Ascending aorta (tissue), 2 donors: ENCODE measurements around the gene ARHGAP15. TPM values are rescaled to one million over a fixed set of nuclear protein-coding genes. Genes with fewer than 3 reads are reported as not detected.
A peak's percentile ranks its signal among the peaks of the same experiment; 100 is the strongest.

Experiments
- DNase-seq, 2 donors: peaks; one replicate each; pipeline ENCODE4 v3.0.0-alpha.2; 2019; ENCODE audit warnings: low spot score in 2 of 2
- H3K27ac ChIP-seq, 2 donors: fragments of 200-600 bp; sonication (generic); one replicate each; pipeline ENCODE4 v1.5.1; 2016 to 2017; ENCODE audit warnings: mild to moderate bottlenecking in 1 of 2
- H3K27me3 ChIP-seq: fragments of 200-600 bp; sonication (generic); one replicate; pipeline ENCODE4 v1.5.1; 2017
- H3K36me3 ChIP-seq, 2 donors: fragments of 200-600 bp; sonication (generic); one replicate each; pipeline ENCODE4 v1.5.1; 2016
- H3K4me1 ChIP-seq, 2 donors: fragments of 200-600 bp; sonication (generic); one replicate each; pipeline ENCODE4 v1.5.1; 2016 to 2017; ENCODE audit warnings: mild to moderate bottlenecking in 1 of 2
- H3K4me3 ChIP-seq, 2 donors: fragments of 200-600 bp; sonication (generic); one replicate each; pipeline ENCODE4 v1.5.1; 2016 to 2017; ENCODE audit warnings: mild to moderate bottlenecking in 1 of 2
- H3K9me3 ChIP-seq, 2 donors: fragments of 200-600 bp; sonication (generic); one replicate each; pipeline ENCODE4 v1.5.1; 2016
- intact Hi-C: fragments of 100-400 bp; cut with DNase I; formaldehyde crosslinking; loops from one replicate; pipeline ENCODE4 v1.15.1; 2023
- total RNA-seq: library from RNA; depleted of rRNA; stranded (reverse); fragments of >200 nt; gene quantifications from one replicate; pipeline ENCODE4 v1.1.0, GENCODE V29; 2016
- TF ChIP-seq, protein P1 (sequence below), 3 experiments: fragments of 200-600 bp in 2 of 3; fragments of 450-650 bp in 1 of 3; sonication (generic) in 2 of 3; IDR thresholded peaks; one replicate each; pipeline ENCODE4 v1.5.1; 2016 to 2019; ENCODE audit warnings: antibody characterized with exemption in 3 of 3, mild to moderate bottlenecking in 1 of 3, moderate library complexity in 1 of 3

ARHGAP15 gene
- total RNA-seq, 1 donor from 2014 or later, result 1.4 TPM

DNA sequence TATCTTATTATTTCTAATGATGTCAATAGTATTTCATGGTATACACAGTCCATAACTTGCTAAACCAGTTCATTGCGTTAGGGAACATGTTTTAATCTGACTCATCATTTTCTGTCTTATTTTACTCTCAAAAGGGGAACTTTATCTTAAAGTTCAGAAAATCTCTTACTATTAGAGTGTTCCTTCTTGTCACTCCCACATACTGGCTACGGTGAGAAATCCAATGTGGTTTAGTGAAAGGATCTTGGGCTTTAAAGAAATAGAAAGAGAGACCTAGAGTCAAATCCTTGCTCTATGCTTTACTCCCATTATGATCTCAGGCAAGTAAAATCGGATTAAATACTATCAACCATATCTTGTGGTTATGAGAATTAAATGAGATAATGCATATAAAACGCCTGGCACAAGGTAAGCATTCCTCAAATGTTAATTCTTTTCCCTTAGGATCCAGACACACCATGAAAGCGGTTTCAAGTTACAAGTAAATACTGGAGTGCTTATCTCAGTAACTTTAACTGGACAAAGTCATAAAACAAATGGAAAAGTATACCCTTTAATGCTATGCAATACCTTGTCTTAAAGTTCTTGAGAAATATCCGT, 576.0 kb downstream of the ARHGAP15 start:
- DNase-seq, result no peak

DNA sequence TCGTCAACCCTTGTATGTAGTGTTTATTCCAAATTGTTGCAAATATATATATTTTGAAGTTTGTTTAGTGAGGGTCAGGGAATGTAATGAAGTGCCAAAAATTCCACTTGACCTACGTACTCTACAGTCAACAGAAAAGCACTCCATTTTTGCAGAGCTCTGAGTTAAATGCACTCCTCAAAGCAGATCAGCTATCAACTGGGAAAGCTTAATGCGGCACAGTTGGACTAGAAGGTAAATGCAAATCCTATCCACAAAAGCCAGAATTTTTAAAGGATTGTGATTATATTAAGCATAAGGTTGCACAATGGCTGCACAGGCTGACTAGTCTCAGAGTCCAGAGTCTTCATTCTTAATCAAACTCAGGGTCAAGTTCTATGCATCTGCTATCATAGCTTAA, 577.1 kb downstream of the ARHGAP15 start:
- H3K9me3 ChIP-seq, result no peaks in the 10 kb centered on the region
- no peak overlapping the region for H3K4me3 ChIP-seq
- intact Hi-C loops, result no loop called here
- H3K27ac ChIP-seq, result peak overlapping the region in 1 of 2 donors; percentile 12
- peaks cover 5 to 22% of the 10 kb centered on the region in 2 donors for H3K4me1 ChIP-seq
- TF ChIP-seq, protein P1, sequence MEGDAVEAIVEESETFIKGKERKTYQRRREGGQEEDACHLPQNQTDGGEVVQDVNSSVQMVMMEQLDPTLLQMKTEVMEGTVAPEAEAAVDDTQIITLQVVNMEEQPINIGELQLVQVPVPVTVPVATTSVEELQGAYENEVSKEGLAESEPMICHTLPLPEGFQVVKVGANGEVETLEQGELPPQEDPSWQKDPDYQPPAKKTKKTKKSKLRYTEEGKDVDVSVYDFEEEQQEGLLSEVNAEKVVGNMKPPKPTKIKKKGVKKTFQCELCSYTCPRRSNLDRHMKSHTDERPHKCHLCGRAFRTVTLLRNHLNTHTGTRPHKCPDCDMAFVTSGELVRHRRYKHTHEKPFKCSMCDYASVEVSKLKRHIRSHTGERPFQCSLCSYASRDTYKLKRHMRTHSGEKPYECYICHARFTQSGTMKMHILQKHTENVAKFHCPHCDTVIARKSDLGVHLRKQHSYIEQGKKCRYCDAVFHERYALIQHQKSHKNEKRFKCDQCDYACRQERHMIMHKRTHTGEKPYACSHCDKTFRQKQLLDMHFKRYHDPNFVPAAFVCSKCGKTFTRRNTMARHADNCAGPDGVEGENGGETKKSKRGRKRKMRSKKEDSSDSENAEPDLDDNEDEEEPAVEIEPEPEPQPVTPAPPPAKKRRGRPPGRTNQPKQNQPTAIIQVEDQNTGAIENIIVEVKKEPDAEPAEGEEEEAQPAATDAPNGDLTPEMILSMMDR (IDR thresholded peaks at IDR 0.05), result no peak
- no peaks in the 10 kb centered on the region for H3K27me3 ChIP-seq
- H3K36me3 ChIP-seq, result no peaks in the 10 kb centered on the region
- no peak for DNase-seq

More for the DNA sequence above, 576.0 kb downstream of the ARHGAP15 start:
- intact Hi-C loops, result no loop called here
- H3K27ac ChIP-seq, result no peak overlapping the region
- H3K27me3 ChIP-seq, result no peaks in the 10 kb centered on the region
- H3K4me1 ChIP-seq, result peaks cover 5 to 24% of the 10 kb centered on the region in 2 donors
- TF ChIP-seq, protein P1 (IDR thresholded peaks at IDR 0.05), result no peak
- no peak overlapping the region for H3K4me3 ChIP-seq
- no peaks in the 10 kb centered on the region for H3K9me3 ChIP-seq
- H3K36me3 ChIP-seq, result no peaks in the 10 kb centered on the region

DNA sequence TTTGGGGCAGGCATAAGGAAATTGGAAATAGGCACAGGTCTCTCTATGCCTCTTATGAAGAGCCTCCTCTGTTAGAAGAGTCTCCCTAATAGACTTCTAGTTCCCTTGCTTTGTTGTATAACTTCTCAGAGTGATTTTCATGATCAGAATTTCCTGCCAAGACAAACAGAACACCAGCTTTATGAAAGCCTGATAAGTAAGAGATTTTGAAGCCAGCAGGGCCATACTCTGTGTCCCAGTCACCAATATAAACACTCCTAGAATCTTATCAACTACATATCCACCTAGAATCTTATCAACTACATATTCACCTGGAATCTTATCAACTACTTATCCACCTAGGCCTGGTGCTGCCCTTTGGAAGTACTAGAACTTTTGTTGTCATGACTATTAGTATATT, 579.5 kb downstream of the ARHGAP15 start:
- intact Hi-C loops, result no loop called here
- TF ChIP-seq, protein P1 (IDR thresholded peaks at IDR 0.05), result no peak
- no peaks in the 10 kb centered on the region for H3K36me3 ChIP-seq
- no peak overlapping the region for H3K4me3 ChIP-seq
- peaks cover 5 to 17% of the 10 kb centered on the region in 2 donors for H3K4me1 ChIP-seq
- DNase-seq, result no peak
- H3K9me3 ChIP-seq, result no peaks in the 10 kb centered on the region
- no peaks in the 10 kb centered on the region for H3K27me3 ChIP-seq
- H3K27ac ChIP-seq, result peak overlapping the region; percentile 11 to 15

DNA sequence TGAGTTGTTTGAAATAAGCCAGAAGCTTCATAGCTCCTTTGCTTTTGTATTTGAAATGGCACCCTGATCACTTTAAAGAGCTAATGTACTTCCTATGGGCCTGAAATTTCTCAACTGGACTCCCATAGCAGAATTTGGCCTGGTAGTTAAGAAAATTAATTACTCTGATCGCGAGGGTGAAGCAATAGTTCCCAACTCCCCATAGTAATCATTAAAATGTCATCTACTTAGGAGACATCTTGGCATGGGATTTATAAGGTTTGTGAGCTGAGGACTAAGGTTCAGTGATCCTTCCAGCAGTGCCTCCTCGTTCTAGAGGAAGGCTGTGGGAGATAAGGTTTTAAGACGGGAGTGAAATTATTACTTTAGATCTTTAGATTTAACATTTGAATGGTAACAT, 581.0 kb downstream of the ARHGAP15 start:
- no peaks in the 10 kb centered on the region for H3K9me3 ChIP-seq
- intact Hi-C loops, result no loop called here
- no peak overlapping the region for H3K4me3 ChIP-seq
- no peak for DNase-seq
- peak overlapping the region; percentile 26 to 53 for H3K27ac ChIP-seq
- TF ChIP-seq, protein P1 (IDR thresholded peaks at IDR 0.05), result no peak
- peaks cover 5 to 17% of the 10 kb centered on the region in 2 donors for H3K4me1 ChIP-seq
- no peaks in the 10 kb centered on the region for H3K27me3 ChIP-seq
- H3K36me3 ChIP-seq, result no peaks in the 10 kb centered on the region

DNA sequence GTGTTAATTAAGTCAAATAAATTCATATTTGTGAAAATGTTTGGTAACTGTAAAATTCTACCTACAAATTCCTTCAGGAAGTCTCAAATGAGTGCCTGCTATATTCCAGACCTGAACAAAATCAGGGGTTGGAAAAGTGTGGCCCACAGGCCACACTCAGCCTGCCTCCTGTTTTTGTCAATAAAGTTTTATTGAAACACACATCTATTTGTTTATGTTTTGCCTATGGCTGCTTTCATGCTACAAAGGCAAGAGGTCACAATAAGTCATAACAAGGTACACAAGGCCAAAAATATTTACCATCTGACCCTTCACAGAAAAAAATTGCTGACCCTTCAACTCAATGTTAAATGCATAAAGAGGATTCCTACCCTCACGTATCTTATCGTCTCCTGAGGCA, 581.7 kb downstream of the ARHGAP15 start:
- H3K27me3 ChIP-seq, result no peaks in the 10 kb centered on the region
- intact Hi-C loops, result no loop called here
- H3K4me3 ChIP-seq, result no peak overlapping the region
- H3K27ac ChIP-seq, result peak overlapping the region in 1 of 2 donors; percentile 53
- H3K9me3 ChIP-seq, result no peaks in the 10 kb centered on the region
- TF ChIP-seq, protein P1 (IDR thresholded peaks at IDR 0.05), result no peak
- no peak for DNase-seq
- H3K36me3 ChIP-seq, result no peaks in the 10 kb centered on the region
- H3K4me1 ChIP-seq, result peaks cover 5 to 17% of the 10 kb centered on the region in 2 donors
